Measurements from ENCODE around the gene MIEN1.
"Not testable (repeated sequence)": the region's sequence is repeated elsewhere in the genome, so short reads cannot be mapped to it uniquely, and the experiment has no call there.

MIEN1 gene

GRCh38 chr17:39699157-39699817 is 31.0 kb downstream of the MIEN1 start:
- DNase-seq (ENCODE audit: low spot score), result not testable (repeated sequence)

GRCh38 chr17:39697961-39698360 is 32.4 kb downstream of the MIEN1 start:
- DNase-seq (ENCODE audit: low spot score), result no peak

- no peak for DNase-seq (ENCODE audit: low spot score)
These were observed 33.6 kb downstream of the MIEN1 start for GRCh38 chr17:39696731-39697130.

- no peak for DNase-seq (ENCODE audit: low spot score)
These were observed 35.2 kb downstream of the MIEN1 start for GRCh38 chr17:39695089-39695474.

- DNase-seq (ENCODE audit: low spot score), result no peak
These were observed 35.7 kb downstream of the MIEN1 start for GRCh38 chr17:39694593-39694992.

- no peak for DNase-seq (ENCODE audit: low spot score)
These were observed 41.4 kb downstream of the MIEN1 start for GRCh38 chr17:39688945-39689344.

- DNase-seq (ENCODE audit: low spot score), result no peak
These were observed 41.9 kb downstream of the MIEN1 start for GRCh38 chr17:39688475-39688835.

GRCh38 chr17:39687546-39688474 is 42.5 kb downstream of the MIEN1 start, which contains the start of gene PGAP3:
TSS of gene PGAP3 (minus strand) at chr17:39688057. CDS start at chr17:39688014, 43 bp downstream.
- DNase-seq (ENCODE audit: low spot score), result peak; percentile 80

- no peak for DNase-seq (ENCODE audit: low spot score)
These were observed 43.2 kb downstream of the MIEN1 start for GRCh38 chr17:39687101-39687545.

GRCh38 chr17:39684369-39685192 is 45.8 kb downstream of the MIEN1 start:
- no peak for DNase-seq (ENCODE audit: low spot score)

GRCh38 chr17:39683295-39683939 is 46.9 kb downstream of the MIEN1 start:
- no peak for DNase-seq (ENCODE audit: low spot score)

GRCh38 chr17:39679521-39680192 is 50.7 kb downstream of the MIEN1 start:
- peak; percentile 48 for DNase-seq (ENCODE audit: low spot score)

Measured in CD4-positive, alpha-beta T cell treated with Interleukin-15 for 4 hours (primary cell).